ENCODE results near the gene EFCAB8.

DNA sequence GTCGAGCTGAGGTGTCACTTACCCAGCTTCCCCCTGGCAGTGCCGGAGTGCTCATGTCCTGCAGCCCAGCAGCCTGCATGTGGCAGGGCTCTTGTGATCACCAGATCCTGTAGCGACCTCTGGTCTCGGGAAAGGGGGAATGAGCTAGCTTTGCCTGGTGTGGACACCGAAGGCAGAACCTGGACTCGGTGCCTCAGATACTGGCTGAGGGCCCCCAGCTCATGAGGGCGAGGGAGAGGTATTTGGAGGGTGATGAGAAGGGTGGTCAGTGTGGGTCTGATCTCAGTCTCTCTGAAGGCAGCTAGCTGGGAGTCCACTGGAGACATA lies 119.2 kb downstream of the EFCAB8 start:
- TF ChIP-seq, protein P1, sequence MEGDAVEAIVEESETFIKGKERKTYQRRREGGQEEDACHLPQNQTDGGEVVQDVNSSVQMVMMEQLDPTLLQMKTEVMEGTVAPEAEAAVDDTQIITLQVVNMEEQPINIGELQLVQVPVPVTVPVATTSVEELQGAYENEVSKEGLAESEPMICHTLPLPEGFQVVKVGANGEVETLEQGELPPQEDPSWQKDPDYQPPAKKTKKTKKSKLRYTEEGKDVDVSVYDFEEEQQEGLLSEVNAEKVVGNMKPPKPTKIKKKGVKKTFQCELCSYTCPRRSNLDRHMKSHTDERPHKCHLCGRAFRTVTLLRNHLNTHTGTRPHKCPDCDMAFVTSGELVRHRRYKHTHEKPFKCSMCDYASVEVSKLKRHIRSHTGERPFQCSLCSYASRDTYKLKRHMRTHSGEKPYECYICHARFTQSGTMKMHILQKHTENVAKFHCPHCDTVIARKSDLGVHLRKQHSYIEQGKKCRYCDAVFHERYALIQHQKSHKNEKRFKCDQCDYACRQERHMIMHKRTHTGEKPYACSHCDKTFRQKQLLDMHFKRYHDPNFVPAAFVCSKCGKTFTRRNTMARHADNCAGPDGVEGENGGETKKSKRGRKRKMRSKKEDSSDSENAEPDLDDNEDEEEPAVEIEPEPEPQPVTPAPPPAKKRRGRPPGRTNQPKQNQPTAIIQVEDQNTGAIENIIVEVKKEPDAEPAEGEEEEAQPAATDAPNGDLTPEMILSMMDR (IDR thresholded peaks at IDR 0.05; ENCODE audit: insufficient read depth, low read depth, low read length) = no peak
- TF ChIP-seq EZH2 (IDR thresholded peaks at IDR 0.05; ENCODE audit: insufficient read depth, low read length) = no peak

All from astrocyte (in vitro differentiated cells and primary cell).